Measurements from ENCODE around the gene CD8B2. TPM values are rescaled to one million over a fixed set of nuclear protein-coding genes. Genes with fewer than 3 reads are reported as not detected.
A peak's percentile ranks its signal among the peaks of the same experiment; 100 is the strongest.
"Not testable (repeated sequence)": the region's sequence is repeated elsewhere in the genome, so short reads cannot be mapped to it uniquely, and the experiment has no call there.

Gene CD8B2
- total RNA-seq, 1 experiment from 2014 or later, result 0.14 TPM

DNA sequence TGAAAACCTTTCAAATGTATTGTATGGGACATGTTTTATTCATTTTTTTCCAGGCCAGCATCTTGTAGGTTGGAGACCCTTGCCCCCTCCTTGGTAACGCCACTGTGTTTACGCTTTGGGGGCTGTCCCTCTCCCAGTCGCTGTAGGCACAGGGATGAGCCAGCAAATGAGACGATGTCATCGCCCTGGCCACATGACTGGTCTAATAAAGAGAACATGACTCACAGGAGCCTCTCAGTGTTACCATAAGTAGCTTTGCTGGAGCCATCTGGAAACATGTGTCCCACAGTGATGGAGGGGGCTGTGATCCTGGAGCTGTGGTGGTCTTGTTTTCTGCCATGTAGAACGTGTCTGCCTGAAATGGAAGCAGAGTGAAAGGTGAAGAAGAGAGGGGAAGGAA, 78.9 kb downstream of the CD8B2 start:
- POLR2A ChIA-PET, result no interaction called here

DNA sequence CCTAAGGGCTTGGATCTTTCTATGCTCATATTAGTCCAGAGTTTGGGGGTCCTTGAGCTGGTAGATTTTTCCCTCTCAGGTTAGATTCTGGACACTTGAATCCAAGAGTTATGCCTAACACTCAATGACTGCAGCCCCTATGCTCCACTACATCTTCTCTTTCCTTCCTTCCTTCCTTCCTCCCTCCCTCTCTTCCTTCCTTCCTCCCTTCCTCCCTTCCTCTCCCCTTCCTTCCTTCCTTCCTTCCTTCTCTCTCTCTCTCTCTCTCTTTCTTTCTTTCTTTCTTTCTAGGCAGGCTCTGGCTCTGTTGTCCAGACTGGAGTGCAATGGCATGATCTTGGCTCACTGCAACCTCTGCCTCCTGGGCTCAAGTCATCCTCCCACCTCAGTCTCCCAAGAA, 79.3 kb downstream of the CD8B2 start:
- H3K4me3 ChIP-seq (ENCODE audit: low read depth, low read length); H3K9me3 ChIP-seq; H3K27me3 Mint-ChIP-seq (ENCODE audit: insufficient read depth, unreplicated experiment); H3K36me3 ChIP-seq (ENCODE audit: control insufficient read depth, insufficient read depth, low read length); DNase-seq; H3K27me3 ChIP-seq (replicated peaks; ENCODE audit: control insufficient read depth, insufficient read depth, low read length); POLR2A ChIA-PET; H3K36me3 Mint-ChIP-seq (ENCODE audit: insufficient read depth, unreplicated experiment); H3K4me1 Mint-ChIP-seq (ENCODE audit: low read depth, unreplicated experiment); intact Hi-C loops (cut with micrococcal nuclease; ENCODE audit: unreplicated experiment); CTCF ChIA-PET; H3K4me1 ChIP-seq; H3K9me3 Mint-ChIP-seq (ENCODE audit: unreplicated experiment): not testable (repeated sequence)
- Mint-ChIP-seq H3K27ac (ENCODE audit: unreplicated experiment) (peak overlapping the region; percentile 66), H3K4me3 (ENCODE audit: unreplicated experiment) (peak overlapping the region; percentile 55)
- TSS peak; percentile 89 for BruUV-seq (replicated peaks)

More for the DNA sequence above, 78.9 kb downstream of the CD8B2 start:
- Histone ChIP-seq H3K27me3 (replicated peaks; ENCODE audit: control insufficient read depth, insufficient read depth, low read length) (no peaks in the 10 kb centered on the region), H3K4me1 (peaks cover 3% of the 10 kb centered on the region; the same call in 1 of the 2 replicates), H3K4me3 (ENCODE audit: low read depth, low read length) (no peak overlapping the region), H3K36me3 (ENCODE audit: control insufficient read depth, insufficient read depth, low read length) (no peaks in the 10 kb centered on the region), H3K9me3 (no peaks in the 10 kb centered on the region)
- peak in 1 of 2 experiments; percentile 32 for DNase-seq
- intact Hi-C loops (cut with micrococcal nuclease; ENCODE audit: unreplicated experiment), result no loop called here
- H3K4me3 Mint-ChIP-seq (ENCODE audit: unreplicated experiment), result peak overlapping the region; percentile 55
- CTCF ChIA-PET, result interaction anchor here (1.3 kb wide), 1 partner anchor 16 kb away, joined by 4 read pairs; no protein-coding TSS in a partner anchor
- no TSS peak for BruUV-seq (replicated peaks)
- H3K9me3 Mint-ChIP-seq (ENCODE audit: unreplicated experiment), result peaks cover 10% of the 10 kb centered on the region
- TF ChIP-seq, protein P1, sequence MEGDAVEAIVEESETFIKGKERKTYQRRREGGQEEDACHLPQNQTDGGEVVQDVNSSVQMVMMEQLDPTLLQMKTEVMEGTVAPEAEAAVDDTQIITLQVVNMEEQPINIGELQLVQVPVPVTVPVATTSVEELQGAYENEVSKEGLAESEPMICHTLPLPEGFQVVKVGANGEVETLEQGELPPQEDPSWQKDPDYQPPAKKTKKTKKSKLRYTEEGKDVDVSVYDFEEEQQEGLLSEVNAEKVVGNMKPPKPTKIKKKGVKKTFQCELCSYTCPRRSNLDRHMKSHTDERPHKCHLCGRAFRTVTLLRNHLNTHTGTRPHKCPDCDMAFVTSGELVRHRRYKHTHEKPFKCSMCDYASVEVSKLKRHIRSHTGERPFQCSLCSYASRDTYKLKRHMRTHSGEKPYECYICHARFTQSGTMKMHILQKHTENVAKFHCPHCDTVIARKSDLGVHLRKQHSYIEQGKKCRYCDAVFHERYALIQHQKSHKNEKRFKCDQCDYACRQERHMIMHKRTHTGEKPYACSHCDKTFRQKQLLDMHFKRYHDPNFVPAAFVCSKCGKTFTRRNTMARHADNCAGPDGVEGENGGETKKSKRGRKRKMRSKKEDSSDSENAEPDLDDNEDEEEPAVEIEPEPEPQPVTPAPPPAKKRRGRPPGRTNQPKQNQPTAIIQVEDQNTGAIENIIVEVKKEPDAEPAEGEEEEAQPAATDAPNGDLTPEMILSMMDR (IDR thresholded peaks at IDR 0.05; ENCODE audit: insufficient read depth in 1 of 2, low read depth in 1 of 2, low read length in 1 of 2, severe bottlenecking in 1 of 2, unreplicated experiment in 1 of 2), result no peak
- H3K4me1 Mint-ChIP-seq (ENCODE audit: low read depth, unreplicated experiment), result peaks cover 5% of the 10 kb centered on the region
- peaks cover 10% of the 10 kb centered on the region for H3K27me3 Mint-ChIP-seq (ENCODE audit: insufficient read depth, unreplicated experiment)
- H3K36me3 Mint-ChIP-seq (ENCODE audit: insufficient read depth, unreplicated experiment), result no peaks in the 10 kb centered on the region
- peak overlapping the region; percentile 66 for H3K27ac Mint-ChIP-seq (ENCODE audit: unreplicated experiment)

DNA sequence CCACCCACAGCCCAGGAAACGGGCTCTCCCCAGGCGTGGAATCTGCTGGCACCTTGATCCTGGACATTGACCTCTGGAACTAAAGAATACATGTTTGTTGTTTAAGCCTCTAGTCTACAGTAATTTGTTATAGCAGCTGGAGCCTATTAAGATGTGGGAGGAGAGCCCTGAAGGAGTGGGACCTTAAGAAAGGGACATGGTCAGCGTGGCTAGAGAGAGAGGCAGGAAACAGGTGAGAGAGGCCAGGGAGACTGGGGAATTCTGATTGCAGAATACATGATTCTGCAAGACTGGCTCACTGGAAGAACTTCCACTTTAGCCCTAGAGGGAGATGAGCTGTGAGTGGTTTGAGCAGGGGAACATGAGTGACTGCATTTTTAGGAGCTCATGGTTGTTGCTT, 83.2 kb downstream of the CD8B2 start:
- DNase-seq, result no peak
- POLR2A ChIA-PET, result no interaction called here
- CTCF ChIA-PET, result interaction anchor here (1.5 kb wide), 1 partner anchor 12 kb away, joined by 5 read pairs; no protein-coding TSS in a partner anchor
- H3K4me3 Mint-ChIP-seq (ENCODE audit: unreplicated experiment), result no peak overlapping the region
- intact Hi-C loops (cut with micrococcal nuclease; ENCODE audit: unreplicated experiment), result no loop called here
- no peak overlapping the region for H3K27ac Mint-ChIP-seq (ENCODE audit: unreplicated experiment)
- H3K27me3 Mint-ChIP-seq (ENCODE audit: insufficient read depth, unreplicated experiment), result peaks cover 4% of the 10 kb centered on the region
- no TSS peak for BruUV-seq (replicated peaks)
- H3K9me3 Mint-ChIP-seq (ENCODE audit: unreplicated experiment), result peaks cover 10% of the 10 kb centered on the region
- TF ChIP-seq, protein P1 (IDR thresholded peaks at IDR 0.05; ENCODE audit: insufficient read depth in 1 of 2, low read depth in 1 of 2, low read length in 1 of 2, severe bottlenecking in 1 of 2, unreplicated experiment in 1 of 2), result no peak
- H3K27me3 ChIP-seq (replicated peaks; ENCODE audit: control insufficient read depth, insufficient read depth, low read length), result no peaks in the 10 kb centered on the region
- H3K4me1 Mint-ChIP-seq (ENCODE audit: low read depth, unreplicated experiment), result peaks cover 5% of the 10 kb centered on the region
- no peak overlapping the region for H3K4me3 ChIP-seq (ENCODE audit: low read depth, low read length)
- no peaks in the 10 kb centered on the region for H3K36me3 Mint-ChIP-seq (ENCODE audit: insufficient read depth, unreplicated experiment)
- no peaks in the 10 kb centered on the region for H3K9me3 ChIP-seq
- H3K4me1 ChIP-seq, result peaks cover 3% of the 10 kb centered on the region; the same call in 1 of the 2 replicates
- no peaks in the 10 kb centered on the region for H3K36me3 ChIP-seq (ENCODE audit: control insufficient read depth, insufficient read depth, low read length)

Other genes starting within 250 kb of the CD8B2 start
- gene RGPD3, start 19.0 kb upstream of the CD8B2 start, total RNA-seq (2022), result 0.14 and 0.27 TPM in 2 replicates